Endothelial cell of umbilical vein (primary cell): ENCODE results near the gene MACROD2. TPM values are rescaled to one million over a fixed set of nuclear protein-coding genes. Genes with fewer than 3 reads are reported as not detected.

Experiments used
- BruUV-seq: library from RNA; stranded (reverse); fragments of 400-500 nt; replicated peaks from 2 replicates; lab custom pipeline; 2021; lab: Mats Ljungman, UMichigan
- CTCF ChIA-PET: fragments of 300-600, 350-600 bp; sonication (Branson Sonifier 250); formaldehyde crosslinking; loops from one replicate; lab custom pipeline; 2021; ENCODE audit warnings: antibody characterized with exemption, inconsistent platforms; lab: Charles Lee
- POLR2A ChIA-PET: fragments of 300-600, 350-600 bp; sonication (Branson Sonifier 250); formaldehyde crosslinking; loops from one replicate; lab custom pipeline; 2021; ENCODE audit warnings: antibody characterized with exemption, inconsistent platforms; lab: Charles Lee
- DNase-seq: peaks from one replicate; pipeline ENCODE4 v3.0.0-alpha.2; 2011; ENCODE audit warnings: low read depth, low spot score
- FAIRE-seq: peaks from 2 replicates; lab custom pipeline; 2011; peaks lifted over from hg19 to GRCh38; lab: Jason Lieb, UNC
- H2AFZ ChIP-seq: 2 replicates; pipeline ENCODE4 v1.6.0; 2012; ENCODE audit warnings: low read depth, low read length, control low read depth, inconsistent platforms
- H3K27ac ChIP-seq: 2 replicates; pipeline ENCODE4 v1.5.1; 2011; ENCODE audit warnings: low read depth, mild to moderate bottlenecking, control low read depth, low read length, moderate library complexity; ENCODE audit not compliant: insufficient read depth
- H3K27me3 ChIP-seq, 2 experiments: 2 replicates each; pipeline versions ENCODE4 v1.6.0 to v1.6.1; 2011; ENCODE audit warnings: low read length in 2 of 2, mixed read lengths in 1 of 2; ENCODE audit not compliant: control insufficient read depth in 2 of 2, insufficient read depth in 2 of 2
- H3K36me3 ChIP-seq, 2 experiments: 2 replicates in 1 of 2; 3 replicates in 1 of 2; pipeline ENCODE4 v1.5.1; 2011; ENCODE audit warnings: low read length in 2 of 2, mild to moderate bottlenecking in 1 of 2, moderate library complexity in 1 of 2; ENCODE audit not compliant: control insufficient read depth in 2 of 2, insufficient read depth in 2 of 2; ENCODE audit errors: extremely low read depth in 1 of 2
- H3K4me1 ChIP-seq: 3 replicates; pipeline ENCODE4 v1.5.1; 2011; ENCODE audit warnings: mild to moderate bottlenecking, low read length; ENCODE audit not compliant: control insufficient read depth, insufficient read depth; ENCODE audit errors: extremely low read depth
- H3K4me2 ChIP-seq: 2 replicates; pipeline ENCODE4 v1.6.1; 2011; ENCODE audit warnings: low read length, control low read depth, mixed read lengths; ENCODE audit not compliant: insufficient read depth
- H3K4me3 ChIP-seq, 3 experiments: fragments of 200-600 bp in 1 of 3; sonication (generic), shearing (Covaris generic) in 1 of 3; replicated peaks in 1 of 3; 2 replicates each; pipeline ENCODE4 v1.5.1; 2011 to 2016; ENCODE audit warnings: control low read depth in 3 of 3, low read length in 3 of 3, mild to moderate bottlenecking in 2 of 3, inconsistent platforms in 1 of 3, low read depth in 1 of 3, moderate library complexity in 1 of 3; ENCODE audit not compliant: insufficient read depth in 1 of 3
- H3K79me2 ChIP-seq: 2 replicates; pipeline ENCODE4 v1.6.0; 2012; ENCODE audit warnings: low read length, inconsistent platforms; ENCODE audit not compliant: control insufficient read depth, insufficient read depth
- H3K9ac ChIP-seq: replicated peaks from 2 replicates; pipeline ENCODE3; 2011; ENCODE audit warnings: low read length, control low read depth; ENCODE audit not compliant: insufficient read depth; ENCODE audit errors: extremely low read depth
- H3K9me1 ChIP-seq: replicated peaks from 3 replicates; pipeline ENCODE4 v1.6.0; 2011; ENCODE audit warnings: mild to moderate bottlenecking, low read length; ENCODE audit not compliant: control insufficient read depth, insufficient read depth; ENCODE audit errors: extremely low read depth
- H3K9me3 ChIP-seq: replicated peaks from 2 replicates; pipeline ENCODE4 v1.5.1; 2012; ENCODE audit warnings: low read length, inconsistent platforms; ENCODE audit not compliant: control insufficient read depth, insufficient read depth
- H4K20me1 ChIP-seq: replicated peaks from 2 replicates; pipeline ENCODE3; 2011; ENCODE audit warnings: mild to moderate bottlenecking, low read length; ENCODE audit not compliant: control insufficient read depth, insufficient read depth; ENCODE audit errors: extremely low read depth
- EZH2 ChIP-seq: IDR thresholded peaks from 2 replicates; pipeline ENCODE4 v1.6.1; 2012; ENCODE audit warnings: borderline replicate concordance, low read depth, mild to moderate bottlenecking, moderate library complexity, low read length, inconsistent platforms; ENCODE audit not compliant: severe bottlenecking
- FOS ChIP-seq: IDR thresholded peaks from 2 replicates; pipeline ENCODE4 v1.6.1; 2011; ENCODE audit warnings: mild to moderate bottlenecking, low read length, moderate library complexity, borderline replicate concordance; ENCODE audit not compliant: insufficient read depth
- JUN ChIP-seq: IDR thresholded peaks from 2 replicates; pipeline ENCODE4 v1.6.1; 2011; ENCODE audit warnings: borderline replicate concordance, low read depth; ENCODE audit not compliant: insufficient read length, insufficient read depth
- POLR2A ChIP-seq: IDR thresholded peaks from 2 replicates; pipeline ENCODE4 v1.6.1; 2012; ENCODE audit warnings: low read depth, mild to moderate bottlenecking, control low read depth, low read length
- POLR2AphosphoS5 ChIP-seq: IDR thresholded peaks from 2 replicates; pipeline ENCODE4 v1.6.1; 2012; ENCODE audit warnings: low read depth, mild to moderate bottlenecking, control low read depth, low read length, moderate library complexity; ENCODE audit not compliant: insufficient read depth
- dilution Hi-C: fragments of 300-500 bp; cut with MboI; formaldehyde crosslinking; loops from one replicate; pipeline ENCODE4 v1.15.0; 2019; ENCODE audit warnings: low sequenced_read_pairs; ENCODE audit not compliant: extremely low pct_ligation_motif_present
- intact Hi-C: fragments of 100-400 bp; cut with micrococcal nuclease; formaldehyde crosslinking; loops from one replicate; pipeline ENCODE4 v1.10.0; 2022
- polyA plus RNA-seq, 4 experiments: library from polyadenylated mRNA; depleted of rRNA in 3 of 4; stranded (reverse) in 3 of 4; unstranded in 1 of 4; fragments of >200 nt; gene quantifications; 2 replicates each; pipeline versions ENCODE4 v1.2.1 to v1.2.3, GENCODE V29; 2011 to 2012; ENCODE audit warnings: missing spikeins in 1 of 4
- total RNA-seq: library from RNA; stranded (reverse); gene quantifications from 2 replicates; pipeline ENCODE4 v1.2.3, GENCODE V29; 2021
- TF ChIP-seq, protein P1 (sequence below): IDR thresholded peaks from 2 replicates; pipeline ENCODE4 v1.6.1; 2011; ENCODE audit not compliant: insufficient read depth, insufficient read length

The MACROD2 gene
- total and polyA plus RNA-seq, 2 donors (not counting 3 experiments of a cell fraction or from before 2014, with no cell fraction given) = 0.11 to 0.73 TPM

DNA sequence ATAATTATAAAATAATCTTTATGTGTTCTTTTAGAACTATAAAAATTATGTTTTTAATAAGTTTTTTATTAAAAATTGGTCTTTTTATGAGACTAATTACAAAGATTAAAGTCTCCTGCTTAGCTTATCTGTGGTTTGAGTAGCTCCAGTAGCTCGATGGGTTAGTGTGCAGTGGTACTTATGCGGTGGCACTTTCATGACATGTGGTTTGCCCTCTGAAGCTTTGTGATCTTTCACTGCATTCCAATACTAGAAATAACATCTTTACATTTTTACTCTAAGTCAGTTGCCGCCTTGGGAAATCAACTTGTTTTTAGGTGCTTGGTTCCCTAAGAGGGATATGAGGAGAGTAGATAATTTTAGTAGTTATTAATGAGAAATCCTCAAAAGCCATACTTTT is 1041.6 kb downstream of the MACROD2 start:
- CTCF ChIA-PET = no interaction called here

DNA sequence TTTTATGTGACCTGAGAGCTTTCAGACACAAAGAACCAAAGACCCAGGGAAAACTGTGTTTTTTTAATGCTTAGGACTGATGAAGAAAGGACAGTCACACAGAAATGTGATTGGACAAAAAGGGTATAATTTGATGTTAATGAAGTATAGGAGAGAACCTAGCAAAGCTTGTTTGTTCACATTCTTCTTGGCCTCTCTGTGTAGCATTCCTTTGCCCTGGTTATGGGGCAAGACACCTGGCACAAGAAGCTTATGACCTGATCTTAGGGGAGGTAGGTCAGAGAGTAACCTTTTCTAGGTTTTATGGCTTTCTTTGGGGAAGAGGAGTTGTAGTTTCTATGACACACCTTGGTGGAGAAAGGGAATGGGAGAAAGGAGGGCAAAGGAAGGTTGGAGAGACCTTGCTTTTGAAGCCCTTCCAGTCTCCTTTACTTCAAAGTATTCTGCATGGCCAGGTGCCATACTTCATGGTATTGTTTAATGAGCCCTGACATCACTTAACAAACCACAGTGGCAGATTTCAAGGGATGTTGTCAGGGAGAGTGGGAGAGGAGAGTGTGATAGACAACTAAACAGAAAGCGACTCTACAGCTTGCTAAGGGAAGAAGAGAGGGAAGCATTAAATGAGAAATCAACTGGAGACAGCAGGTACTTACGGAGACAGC is 1043.9 kb downstream of the MACROD2 start:
- POLR2A ChIA-PET = no interaction called here
- Histone ChIP-seq H2AFZ (no peak overlapping the region), H3K27me3 (no peaks in the 10 kb centered on the region), H3K27ac (no peak overlapping the region), H3K4me2 (no peak overlapping the region), H3K4me1 (no peaks in the 10 kb centered on the region), H3K36me3 (no peaks in the 10 kb centered on the region), H4K20me1 (no peaks in the 10 kb centered on the region), H3K9me1 (no peaks in the 10 kb centered on the region), H3K9me3 (no peaks in the 10 kb centered on the region), H3K79me2 (no peaks in the 10 kb centered on the region), H3K9ac (no peak overlapping the region), H3K4me3 (no peak overlapping the region)
- FAIRE-seq (no peak), DNase-seq (no peak)
- no TSS peak for BruUV-seq
- TF ChIP-seq EZH2 = no peak
- no peak for TF ChIP-seq POLR2AphosphoS5
- TF ChIP-seq, protein P1, sequence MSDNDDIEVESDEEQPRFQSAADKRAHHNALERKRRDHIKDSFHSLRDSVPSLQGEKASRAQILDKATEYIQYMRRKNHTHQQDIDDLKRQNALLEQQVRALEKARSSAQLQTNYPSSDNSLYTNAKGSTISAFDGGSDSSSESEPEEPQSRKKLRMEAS = no peak
- dilution Hi-C loops (no loop called here), intact Hi-C loops (no loop called here)
- CTCF ChIA-PET = interaction anchor here (0.9 kb wide), 1 partner anchor 9 kb away, joined by 4 read pairs; no protein-coding TSS in a partner anchor

More for the DNA sequence above, 1041.6 kb downstream of the MACROD2 start:
- Histone ChIP-seq H3K4me3 (no peak overlapping the region), H2AFZ (no peak overlapping the region), H3K4me2 (no peak overlapping the region), H3K27me3 (no peaks in the 10 kb centered on the region), H4K20me1 (no peaks in the 10 kb centered on the region), H3K9me1 (no peaks in the 10 kb centered on the region), H3K9me3 (no peaks in the 10 kb centered on the region), H3K4me1 (no peaks in the 10 kb centered on the region), H3K36me3 (no peaks in the 10 kb centered on the region), H3K27ac (no peak overlapping the region), H3K9ac (no peak overlapping the region), H3K79me2 (no peaks in the 10 kb centered on the region)
- DNase-seq (no peak), FAIRE-seq (no peak)
- POLR2A ChIA-PET = no interaction called here
- dilution Hi-C loops = no loop called here
- no peak for TF ChIP-seq FOS
- no peak for TF ChIP-seq JUN
- no peak for TF ChIP-seq POLR2A
- TF ChIP-seq, protein P1 = no peak
- TF ChIP-seq POLR2AphosphoS5 = no peak
- no peak for TF ChIP-seq EZH2
- intact Hi-C loops = no loop called here
- no TSS peak for BruUV-seq
